T follicular helper cell (primary cell): ENCODE data around the gene WDR64.

Source experiments
- DNase-seq: peaks from one replicate; pipeline ENCODE4 v3.0.0-alpha.2; 2020; ENCODE audit warnings: low read depth

WDR64 gene

GRCh38 chr1:241738284-241739078, 86.4 kb downstream of the WDR64 start:
- DNase-seq = no peak

DNA sequence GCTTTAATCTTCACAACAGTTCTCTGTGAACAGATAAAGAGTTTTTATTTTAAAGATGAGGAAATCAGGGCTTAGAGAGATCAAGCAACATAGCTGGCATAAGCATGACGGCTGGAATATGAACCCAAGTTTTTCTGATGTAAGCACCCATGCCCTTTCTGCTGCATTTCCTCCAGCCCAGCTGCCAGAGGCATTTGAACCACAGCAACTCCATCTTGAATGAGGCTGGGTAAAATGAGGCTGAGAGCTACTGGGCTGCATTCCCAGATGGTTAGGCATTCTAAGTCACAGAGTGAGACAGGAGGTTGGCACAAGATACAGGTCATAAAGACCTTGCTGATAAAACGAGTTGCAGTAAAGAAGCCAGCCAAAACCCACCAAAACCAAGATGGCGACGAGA, 90.0 kb downstream of the WDR64 start:
- no peak for DNase-seq

- no peak for DNase-seq
Observed at GRCh38 chr1:241744591-241744990, 92.5 kb downstream of the WDR64 start.

DNA sequence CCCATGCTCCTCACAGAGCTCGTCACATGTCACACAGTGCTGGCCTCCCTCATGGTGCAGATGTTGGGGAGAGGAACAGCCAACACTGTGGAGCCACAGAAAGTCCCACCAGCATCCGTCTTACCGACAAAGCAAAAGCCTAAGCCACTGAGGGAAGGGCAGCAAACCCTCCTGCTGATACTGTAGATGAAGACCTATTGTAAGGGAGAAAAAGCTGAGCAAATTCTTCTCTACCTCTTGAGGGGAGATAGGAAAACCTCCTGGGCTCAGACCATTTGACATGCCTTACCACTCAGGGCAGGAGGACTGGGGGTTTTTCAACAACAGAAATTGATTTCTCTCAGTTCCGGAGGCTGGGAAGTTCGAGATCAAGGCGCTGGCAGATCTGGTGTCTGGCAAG, 95.9 kb downstream of the WDR64 start:
- DNase-seq = no peak

GRCh38 chr1:241749041-241749944, 97.2 kb downstream of the WDR64 start:
- no peak for DNase-seq

DNA sequence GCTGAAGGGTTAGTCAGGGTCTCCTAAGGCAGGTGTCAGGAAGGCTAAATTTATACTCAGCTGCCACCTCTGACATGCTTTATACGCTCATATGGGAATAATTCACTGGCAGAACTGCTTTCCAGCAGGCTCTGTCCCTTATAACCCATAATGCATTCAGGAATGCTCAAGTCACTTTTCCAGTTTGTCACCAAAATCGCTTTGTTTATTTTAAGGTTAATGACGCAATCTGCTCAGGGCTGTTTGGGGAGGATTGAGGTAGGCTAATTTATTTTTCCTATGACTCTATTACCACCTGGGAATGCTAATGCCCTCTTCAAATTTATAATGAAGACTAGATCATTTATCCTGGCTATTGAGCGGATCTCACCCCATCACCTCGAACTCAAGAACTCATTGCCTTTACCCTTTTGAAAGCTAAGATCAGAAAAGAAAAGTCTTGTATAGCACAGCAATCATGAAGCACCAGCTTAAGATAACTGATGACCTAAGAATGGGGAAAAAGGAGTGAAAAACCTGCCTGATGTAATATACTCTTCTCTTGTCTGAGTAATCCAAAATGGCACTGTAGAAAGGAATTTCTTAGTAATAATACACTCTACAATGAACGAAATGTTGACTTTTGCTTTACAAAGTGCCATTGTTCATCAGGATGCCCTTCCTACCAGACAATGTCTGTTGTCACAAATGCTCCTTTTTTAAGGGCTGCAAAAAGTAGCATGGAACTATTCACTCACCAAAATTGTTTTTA, 98.0 kb downstream of the WDR64 start:
- no peak for DNase-seq

GRCh38 chr1:241751524-241751923, 99.4 kb downstream of the WDR64 start:
- DNase-seq = no peak

DNA sequence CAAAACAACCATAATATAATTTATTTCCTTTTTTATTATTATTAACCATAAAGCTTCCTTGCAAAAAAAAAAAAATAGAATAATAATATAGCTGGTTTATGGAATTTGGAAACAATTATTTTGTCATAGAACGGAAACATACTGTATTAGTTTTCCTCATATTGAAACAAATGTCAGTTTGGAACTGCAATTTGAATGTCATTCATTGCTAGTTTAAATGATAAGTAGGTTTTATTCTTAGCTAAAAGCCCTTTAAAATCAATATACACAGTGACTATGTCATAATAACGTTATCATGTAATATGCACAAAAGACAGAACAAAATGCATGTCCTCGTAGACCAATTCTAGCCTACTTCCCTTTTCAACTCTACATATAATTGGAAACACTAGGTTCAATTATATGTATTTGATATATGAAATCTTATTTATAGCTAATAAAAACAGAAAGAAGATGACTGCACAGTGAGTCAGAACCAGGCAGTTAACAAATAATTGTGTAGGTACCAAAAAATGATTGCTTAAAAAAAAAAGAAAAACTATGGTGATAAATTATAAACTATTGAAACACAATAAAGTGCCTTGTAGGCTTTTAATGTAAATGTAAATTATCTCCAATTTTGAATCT, 110.7 kb downstream of the WDR64 start:
- DNase-seq = no peak

GRCh38 chr1:241765390-241765789, 113.3 kb downstream of the WDR64 start:
- DNase-seq = no peak

DNA sequence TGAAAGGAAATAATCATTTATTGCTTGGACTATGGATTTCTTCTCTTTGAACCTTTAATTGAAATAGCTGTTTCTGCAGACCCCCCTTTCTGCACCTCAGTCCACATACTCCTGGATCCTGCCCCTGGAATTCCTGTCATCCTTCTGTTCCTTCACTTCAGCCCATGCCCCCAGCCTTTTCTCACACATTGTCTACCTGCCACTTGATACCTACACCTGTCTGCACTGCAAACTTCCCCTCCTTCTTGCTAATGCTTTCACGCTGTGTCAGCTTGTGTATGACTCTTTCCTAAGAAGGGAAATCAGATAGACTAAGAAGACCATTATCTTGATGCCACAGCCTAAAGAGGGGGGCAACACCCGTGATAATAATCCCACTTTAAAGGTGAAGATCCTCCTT, 115.7 kb downstream of the WDR64 start:
- no peak for DNase-seq

GRCh38 chr1:241770115-241770514, 118.0 kb downstream of the WDR64 start:
- no peak for DNase-seq

DNA sequence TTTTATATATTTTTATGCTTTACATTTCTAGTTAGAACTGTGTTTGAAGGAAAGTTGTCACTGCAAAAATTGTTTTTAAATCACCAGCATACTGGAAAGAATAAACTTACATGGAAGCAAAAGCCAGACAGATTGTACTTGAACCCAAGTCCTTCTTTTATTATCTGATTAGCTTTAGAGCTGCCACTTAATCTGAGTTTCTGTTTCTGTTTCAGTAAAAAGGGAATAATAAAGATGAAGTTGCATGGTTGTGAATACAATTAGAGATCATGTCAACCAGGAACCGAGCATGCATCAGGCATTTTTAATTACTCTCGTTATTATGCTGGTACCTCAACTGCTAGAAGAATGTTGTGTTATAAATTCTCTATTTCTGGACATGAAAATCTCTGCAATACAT, 119.0 kb downstream of the WDR64 start:
- no peak for DNase-seq

- no peak for DNase-seq
Observed at GRCh38 chr1:241772932-241773500, 120.9 kb downstream of the WDR64 start.

DNA sequence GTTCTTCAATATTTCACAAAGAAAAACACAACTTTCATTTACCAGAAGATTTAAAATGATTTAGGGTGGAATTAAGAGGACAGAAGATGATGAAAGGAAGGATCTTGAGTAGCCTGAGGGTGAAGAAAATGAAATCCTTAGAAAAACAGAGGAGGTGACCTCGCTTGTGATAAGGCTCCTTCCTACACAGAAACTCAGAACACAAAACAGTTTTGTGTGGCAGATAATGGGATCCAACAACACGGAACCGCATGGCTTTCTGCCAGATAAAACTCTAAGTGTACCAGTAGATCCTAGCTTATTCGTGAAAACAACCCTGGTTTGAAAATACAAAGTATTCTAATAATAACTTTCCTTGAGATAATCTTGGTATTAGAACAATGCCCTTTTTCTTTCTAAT, 121.9 kb downstream of the WDR64 start:
- DNase-seq = no peak

GRCh38 chr1:241775021-241775420, 122.9 kb downstream of the WDR64 start:
- no peak for DNase-seq

GRCh38 chr1:241776911-241777310, 124.8 kb downstream of the WDR64 start:
- DNase-seq = no peak

GRCh38 chr1:241778117-241778516, 126.0 kb downstream of the WDR64 start:
- no peak for DNase-seq

DNA sequence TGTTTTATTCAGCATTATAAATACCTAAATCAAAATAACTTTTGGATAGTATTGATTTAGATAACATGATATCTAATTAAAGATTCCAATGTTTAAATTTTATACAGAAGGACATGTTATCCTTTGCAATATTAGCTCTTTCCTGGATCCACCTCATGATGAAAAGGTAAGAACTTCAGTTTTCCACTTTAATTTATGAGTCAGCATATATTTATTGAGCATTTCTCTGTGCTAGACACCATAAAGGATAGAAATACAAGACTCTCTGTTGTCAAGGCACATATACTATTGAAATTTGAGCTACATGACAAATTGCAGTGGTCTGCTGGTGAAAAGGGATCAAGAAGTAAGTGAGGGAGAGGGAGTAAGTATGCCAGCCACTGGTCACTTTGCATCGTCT, 127.8 kb downstream of the WDR64 start:
- DNase-seq = no peak

GRCh38 chr1:241782396-241782795, 130.3 kb downstream of the WDR64 start:
- DNase-seq = no peak

- no peak for DNase-seq
Observed at GRCh38 chr1:241787691-241788090, 135.6 kb downstream of the WDR64 start.

DNA sequence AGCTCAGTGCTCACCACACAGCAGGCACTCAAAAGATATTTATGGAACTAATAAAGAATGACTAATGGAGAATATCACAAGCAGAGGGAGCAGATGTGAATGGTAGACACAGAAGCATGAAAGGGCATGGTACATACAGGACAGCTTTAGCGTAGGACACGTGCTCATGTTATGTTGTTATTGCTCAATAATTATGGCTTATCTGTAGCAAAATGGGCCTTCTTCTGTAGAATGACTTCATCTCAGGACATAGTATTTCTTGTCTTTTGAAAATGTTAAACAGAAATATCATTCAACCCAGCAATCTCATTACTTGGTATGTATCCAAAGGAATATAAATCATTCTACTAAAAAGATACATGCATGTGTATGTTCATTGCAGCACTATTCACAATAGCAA, 137.0 kb downstream of the WDR64 start:
- DNase-seq = no peak

- no peak for DNase-seq
Observed at GRCh38 chr1:241799416-241799815, 147.3 kb downstream of the WDR64 start.
